DMS 273 treated with DMSO at 0.1 percent for 48 hours (cell line): ENCODE measurements around the gene KRTAP12-3.
A peak's percentile ranks its signal among the peaks of the same experiment; 100 is the strongest.
"Not testable (repeated sequence)": the region's sequence is repeated elsewhere in the genome, so short reads cannot be mapped to it uniquely, and the experiment has no call there.

ENCODE experiments used
- DNase-seq: peaks from one replicate; lab custom pipeline; 2025; lab: John Stamatoyannopoulos, UW

KRTAP12-3 gene

GRCh38 chr21:44685050-44685449 is 27.3 kb downstream of the KRTAP12-3 start:
- not testable (repeated sequence) for DNase-seq

GRCh38 chr21:44686000-44686781 is 28.5 kb downstream of the KRTAP12-3 start:
- DNase-seq: no peak

- no peak for DNase-seq
Observed at GRCh38 chr21:44686843-44687561, 29.3 kb downstream of the KRTAP12-3 start.

- no peak for DNase-seq
Observed at GRCh38 chr21:44687671-44688070, 29.9 kb downstream of the KRTAP12-3 start.

DNA sequence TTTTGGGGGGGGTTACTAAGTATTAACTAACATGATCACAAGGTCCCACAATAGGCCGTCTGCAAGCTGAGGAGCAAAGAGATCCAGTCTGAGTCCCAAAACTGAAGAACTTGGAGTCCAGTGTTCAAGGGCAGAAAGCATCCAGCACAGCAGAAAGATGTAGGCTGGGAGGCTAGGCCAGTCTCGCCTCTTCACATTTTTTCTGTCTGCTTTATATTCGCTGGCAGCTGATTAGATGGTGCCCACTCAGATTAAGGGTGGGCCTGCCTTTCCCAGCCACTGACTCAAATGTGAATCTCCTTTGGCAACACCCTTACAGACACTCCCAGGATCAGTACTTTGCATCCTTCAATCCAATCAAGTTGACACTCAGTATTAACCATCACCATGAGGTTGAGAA is 32.0 kb downstream of the KRTAP12-3 start:
- not testable (repeated sequence) for DNase-seq

DNA sequence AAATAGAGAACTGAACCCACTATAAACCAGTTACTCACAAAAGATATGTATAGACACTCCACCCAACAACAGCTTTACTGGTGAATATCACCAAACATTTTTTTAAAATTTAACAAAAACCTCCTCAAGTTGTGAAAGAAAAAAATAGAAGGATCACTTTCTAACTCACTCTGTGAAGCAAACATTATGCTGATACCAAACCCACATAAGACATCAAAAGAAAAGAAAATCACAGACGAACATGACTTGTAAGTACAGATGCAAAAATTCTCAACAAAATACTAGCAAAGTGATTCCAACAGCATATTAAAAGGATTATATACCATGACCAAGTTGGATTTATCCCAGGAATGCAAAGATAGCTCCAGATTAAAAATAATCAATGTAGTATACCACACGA is 34.0 kb downstream of the KRTAP12-3 start:
- DNase-seq: no peak

DNA sequence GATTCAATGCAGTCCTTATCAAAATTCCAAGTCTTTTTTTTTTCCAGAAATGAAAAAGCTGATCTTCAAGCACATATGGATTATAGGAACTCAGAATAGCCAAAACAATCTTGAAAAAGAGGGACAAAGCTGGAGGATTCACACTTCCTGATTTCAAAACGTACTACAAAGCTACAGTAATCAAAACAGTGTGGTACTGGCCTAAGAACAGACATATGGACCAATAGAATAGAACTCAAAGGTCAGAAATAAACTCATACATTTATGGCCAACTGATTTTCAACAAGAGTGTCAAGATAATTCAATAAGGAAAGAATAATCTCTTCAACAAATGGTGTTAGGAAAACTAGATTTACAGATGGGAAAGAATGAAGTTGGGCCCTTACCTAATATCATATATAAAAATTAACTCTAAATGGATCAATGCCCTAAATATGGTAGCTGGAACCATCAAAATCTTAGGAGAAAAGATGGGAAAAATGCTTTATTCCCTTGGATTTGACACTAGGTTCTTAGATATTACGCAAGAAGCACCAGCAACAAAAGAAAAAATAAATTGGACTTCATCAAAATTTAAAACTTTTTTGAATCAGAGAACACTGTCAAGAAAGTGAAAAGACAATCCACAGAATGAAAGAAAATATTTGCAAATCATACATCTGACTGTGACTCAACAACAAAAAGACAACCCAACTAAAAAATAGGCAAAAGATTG is 35.2 kb downstream of the KRTAP12-3 start:
- DNase-seq: no peak

- DNase-seq: no peak
Observed at GRCh38 chr21:44694776-44695175, 37.0 kb downstream of the KRTAP12-3 start.

DNA sequence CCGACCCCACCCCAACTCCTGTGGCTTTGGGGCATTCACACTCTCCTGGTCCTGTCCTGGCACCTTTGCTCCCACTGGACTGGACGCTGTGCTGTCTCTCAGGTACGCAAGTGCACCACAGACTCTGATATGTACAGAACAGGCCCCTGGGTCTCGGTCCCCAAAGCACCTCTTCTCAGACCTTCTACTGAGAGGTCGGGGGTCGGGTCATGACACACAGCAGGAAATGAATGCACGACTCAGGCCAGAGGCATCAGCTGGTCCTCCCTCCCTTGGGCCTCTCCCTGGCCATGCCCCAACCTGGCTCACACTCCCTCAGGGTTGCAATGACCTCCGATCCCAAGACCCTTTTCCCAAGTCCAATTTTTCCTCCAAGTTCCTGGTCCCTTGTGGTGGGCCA is 37.5 kb downstream of the KRTAP12-3 start:
- no peak for DNase-seq

DNA sequence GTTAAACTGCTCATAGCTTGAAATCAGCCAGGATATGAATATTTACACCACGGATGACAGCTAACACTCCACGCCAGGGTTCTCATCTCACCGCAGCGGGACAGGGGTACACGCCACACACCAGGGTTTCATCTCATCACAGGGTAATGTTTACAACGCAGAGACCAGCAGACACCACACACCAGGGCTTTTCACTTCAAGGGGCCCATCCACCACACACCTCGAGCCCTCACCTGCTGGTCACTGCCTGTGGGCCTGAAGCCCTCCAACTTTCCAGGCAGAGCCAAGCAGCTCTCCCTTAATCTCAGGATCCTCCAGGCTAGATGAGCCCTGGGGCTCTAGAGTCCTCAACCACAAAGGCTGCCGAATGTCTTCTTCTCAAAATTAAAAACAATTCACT is 37.9 kb downstream of the KRTAP12-3 start:
- DNase-seq: no peak

GRCh38 chr21:44696572-44696971 is 38.8 kb downstream of the KRTAP12-3 start:
- no peak for DNase-seq

- DNase-seq: peak; percentile 44
Observed at GRCh38 chr21:44697172-44697810, 39.6 kb downstream of the KRTAP12-3 start, which contains the start of gene KRTAP10-12. Gene KRTAP10-12 (plus strand): TSS chr21:44697172. CDS start chr21:44697202, 30 bp downstream.

GRCh38 chr21:44697811-44698734 is 40.3 kb downstream of the KRTAP12-3 start:
- no peak for DNase-seq

DNA sequence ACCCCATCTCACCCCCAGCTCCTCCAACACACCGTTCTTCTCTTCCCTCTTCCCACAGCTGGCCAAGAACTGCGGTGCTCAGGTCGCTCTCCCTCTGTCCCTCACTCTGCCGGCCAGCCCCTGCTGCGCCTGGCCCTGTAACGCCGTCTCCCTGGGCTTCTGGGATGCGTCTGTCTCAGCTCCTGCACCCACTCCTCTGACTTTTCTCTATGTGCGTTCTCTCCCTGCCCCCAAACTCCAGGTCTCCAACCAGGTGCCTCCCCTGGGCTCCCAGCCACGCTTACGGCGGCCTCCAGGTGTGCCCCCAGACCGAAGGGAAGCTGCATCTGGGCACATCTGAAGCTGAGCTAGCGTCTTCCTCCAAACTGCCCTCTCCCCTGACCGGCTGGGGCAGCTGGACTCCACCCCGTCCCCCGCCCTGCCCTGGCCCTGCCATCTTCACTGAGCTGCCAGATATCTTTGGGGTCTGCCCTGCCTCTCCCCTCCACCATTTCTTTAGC is 41.8 kb downstream of the KRTAP12-3 start:
- no peak for DNase-seq

GRCh38 chr21:44700101-44701022 is 42.6 kb downstream of the KRTAP12-3 start:
- DNase-seq: no peak

DNA sequence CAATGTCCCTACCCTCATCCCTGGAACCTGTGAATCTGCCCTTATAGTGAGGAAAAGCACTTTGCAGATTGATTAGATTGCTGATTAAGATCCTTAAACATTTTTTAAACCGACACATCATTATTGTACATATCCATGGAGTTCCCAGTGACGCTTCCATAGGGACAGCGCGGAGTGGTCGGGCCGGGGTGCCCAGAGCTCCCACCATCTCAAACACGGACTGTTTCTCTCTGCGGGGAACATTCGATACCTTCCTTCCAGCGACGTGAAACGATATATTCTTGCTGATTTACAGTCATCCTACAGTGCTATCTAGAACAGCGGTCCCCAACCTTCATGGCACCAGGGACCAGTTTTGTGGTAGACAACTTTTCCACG is 43.3 kb downstream of the KRTAP12-3 start:
- no peak for DNase-seq

GRCh38 chr21:44701541-44701940 is 43.8 kb downstream of the KRTAP12-3 start:
- no peak for DNase-seq

- peak; percentile 74 for DNase-seq
Observed at GRCh38 chr21:44702111-44702972, 44.6 kb downstream of the KRTAP12-3 start.
